SK-N-SH (cell line): ENCODE data around the gene ZNF718. TPM values are rescaled to one million over a fixed set of nuclear protein-coding genes. Genes with fewer than 3 reads are reported as not detected.

Experiments
- CTCF ChIA-PET: fragments of 300-600, 350-600 bp; formaldehyde crosslinking; extraction: SDS; loops from one replicate; lab custom pipeline; 2021; lab: Yijun Ruan, JAX
- POLR2A ChIA-PET: fragments of 350-600 bp; sonication (Branson Sonifier 250); formaldehyde crosslinking; extraction: SDS; loops from one replicate; lab custom pipeline; 2020; ENCODE audit warnings: antibody characterized with exemption, inconsistent platforms; lab: Yijun Ruan, JAX
- DNase-seq: peaks from one replicate; pipeline ENCODE4 v3.0.0; 2012
- H2AFZ ChIP-seq: fragments of 200-600 bp; sonication (generic); 2 replicates; pipeline ENCODE4 v1.8.1; 2016; ENCODE audit warnings: antibody characterized with exemption, mild to moderate bottlenecking, low read depth
- H3F3A ChIP-seq: fragments of 200-600 bp; sonication (generic); replicated peaks from 2 replicates; pipeline ENCODE3; 2016; ENCODE audit warnings: antibody characterized with exemption, mild to moderate bottlenecking; ENCODE audit not compliant: insufficient read depth
- H3K27ac ChIP-seq, 2 experiments: fragments of 200-500 bp in 1 of 2; fragments of 200-600 bp in 1 of 2; sonication (Bioruptor generic) in 1 of 2; sonication (generic), shearing (Covaris generic) in 1 of 2; 2 replicates each; pipeline versions ENCODE4 v1.5.1 to v1.6.1; 2014 to 2016; ENCODE audit warnings: low read depth in 2 of 2, inconsistent platforms in 1 of 2, low read length in 1 of 2, mild to moderate bottlenecking in 1 of 2, mixed read lengths in 1 of 2
- H3K27me3 ChIP-seq: fragments of 200-600 bp; sonication (generic), shearing (Covaris generic); 2 replicates; pipeline ENCODE4 v1.6.1; 2016; ENCODE audit warnings: mixed run types; ENCODE audit not compliant: insufficient read depth
- H3K36me3 ChIP-seq, 2 experiments: fragments of 200-500 bp in 1 of 2; fragments of 200-600 bp in 1 of 2; sonication (Bioruptor generic) in 1 of 2; sonication (generic) in 1 of 2; replicated peaks in 1 of 2; 2 replicates each; pipeline versions ENCODE3 to v1.5.1; 2014 to 2016; ENCODE audit warnings: low read length in 1 of 2, mild to moderate bottlenecking in 1 of 2; ENCODE audit not compliant: insufficient read depth in 2 of 2, control insufficient read depth in 1 of 2
- H3K4me1 ChIP-seq, 2 experiments: fragments of 200-500 bp in 1 of 2; fragments of 200-600 bp in 1 of 2; sonication (Bioruptor generic) in 1 of 2; sonication (generic), shearing (Covaris generic) in 1 of 2; 2 replicates each; pipeline versions ENCODE4 v1.5.1 to v1.6.1; 2014 to 2016; ENCODE audit warnings: low read depth in 1 of 2, low read length in 1 of 2, mixed run types in 1 of 2; ENCODE audit not compliant: insufficient read depth in 2 of 2, control insufficient read depth in 1 of 2
- H3K4me2 ChIP-seq: fragments of 200-600 bp; sonication (generic), shearing (Covaris generic); 2 replicates; pipeline ENCODE4 v1.6.1; 2017; ENCODE audit warnings: mixed run types
- H3K4me3 ChIP-seq, 2 experiments: fragments of 200-500 bp in 1 of 2; fragments of 200-600 bp in 1 of 2; sonication (Bioruptor generic) in 1 of 2; sonication (generic), shearing (Covaris generic) in 1 of 2; 2 replicates each; pipeline versions ENCODE4 v1.5.1 to v1.8.1; 2014 to 2016; ENCODE audit warnings: low read depth in 2 of 2, inconsistent platforms in 1 of 2, low read length in 1 of 2, mild to moderate bottlenecking in 1 of 2, mixed read lengths in 1 of 2, moderate library complexity in 1 of 2
- H3K79me2 ChIP-seq: fragments of 200-600 bp; sonication (generic); 2 replicates; pipeline ENCODE4 v1.8.1; 2017; ENCODE audit warnings: mild to moderate bottlenecking; ENCODE audit not compliant: insufficient read depth
- H3K9ac ChIP-seq: fragments of 200-600 bp; sonication (generic); 2 replicates; pipeline ENCODE4 v1.6.1; 2017; ENCODE audit warnings: mixed run types
- H3K9me2 ChIP-seq: fragments of 200-600 bp; sonication (generic); 2 replicates; pipeline ENCODE4 v1.6.1; 2017; ENCODE audit warnings: mixed run types
- H3K9me3 ChIP-seq: fragments of 200-600 bp; sonication (generic); 2 replicates; pipeline ENCODE4 v1.6.1; 2017; ENCODE audit warnings: mixed run types, mild to moderate bottlenecking, moderate library complexity
- H4K20me1 ChIP-seq: fragments of 200-600 bp; sonication (generic); 2 replicates; pipeline ENCODE4 v1.6.1; 2017; ENCODE audit warnings: mild to moderate bottlenecking, mixed run types; ENCODE audit not compliant: insufficient read depth
- CHD2 ChIP-seq: fragments of 150-350 bp; IDR thresholded peaks from 2 replicates; pipeline ENCODE4 v1.6.1; 2018; ENCODE audit warnings: low read length; ENCODE audit not compliant: partially characterized antibody
- ELF1 ChIP-seq: IDR thresholded peaks from 2 replicates; pipeline ENCODE4 v1.4.0; 2012
- FOXJ3 ChIP-seq: sonication (generic); formaldehyde crosslinking; IDR thresholded peaks from 2 replicates; pipeline ENCODE4 v1.5.1; 2020; ENCODE audit warnings: mild to moderate bottlenecking, missing genetic modification reagents
- FOXM1 ChIP-seq: IDR thresholded peaks from 2 replicates; pipeline ENCODE4 v1.4.0; 2012; ENCODE audit warnings: low read depth, mild to moderate bottlenecking
- GABPA ChIP-seq: IDR thresholded peaks from 2 replicates; pipeline ENCODE4 v1.4.0; 2012; ENCODE audit warnings: low read depth, mild to moderate bottlenecking
- IRF3 ChIP-seq: fragments of 150-350 bp; IDR thresholded peaks from 2 replicates; pipeline ENCODE4 v1.6.1; 2016; ENCODE audit warnings: mild to moderate bottlenecking, low read depth, low read length
- JUND ChIP-seq: IDR thresholded peaks from 2 replicates; pipeline ENCODE4 v1.4.0; 2012
- MAX ChIP-seq: IDR thresholded peaks from 2 replicates; pipeline ENCODE4 v1.4.0; 2012; ENCODE audit warnings: low read depth
- MEF2A ChIP-seq: IDR thresholded peaks from 2 replicates; pipeline ENCODE4 v1.4.0; 2012; ENCODE audit warnings: low read depth, borderline replicate concordance
- NFIC ChIP-seq: IDR thresholded peaks from 2 replicates; pipeline ENCODE4 v1.4.0; 2012; ENCODE audit warnings: borderline replicate concordance
- NRF1 ChIP-seq: IDR thresholded peaks from 2 replicates; pipeline ENCODE4 v1.6.1; 2012; ENCODE audit warnings: low read depth, mild to moderate bottlenecking, low read length
- REST ChIP-seq: IDR thresholded peaks from 2 replicates; pipeline ENCODE4 v1.6.1; 2012; ENCODE audit warnings: mild to moderate bottlenecking, low read depth, low read length, moderate library complexity
- SMC3 ChIP-seq: IDR thresholded peaks from 2 replicates; pipeline ENCODE4 v1.6.1; 2012; ENCODE audit warnings: low read depth, low read length, improper control_type of control experiment
- TCF12 ChIP-seq: IDR thresholded peaks from 2 replicates; pipeline ENCODE4 v1.4.0; 2012
- TEAD4 ChIP-seq: IDR thresholded peaks from 2 replicates; pipeline ENCODE4 v1.4.0; 2012; ENCODE audit warnings: mild to moderate bottlenecking, borderline replicate concordance; ENCODE audit not compliant: insufficient read depth
- YY1 ChIP-seq: IDR thresholded peaks from 2 replicates; pipeline ENCODE4 v1.4.0; 2012; ENCODE audit warnings: low read depth, mild to moderate bottlenecking
- WGBS: methylation state at CpG from one replicate; pipeline ENCODE4 v1.1.6; 2017; ENCODE audit warnings: low lambda C conversion rate; 5-methylcytosine and 5-hydroxymethylcytosine counted together
- polyA plus RNA-seq, 3 experiments: library from polyadenylated mRNA; depleted of rRNA; stranded (reverse); fragments of >200 nt; gene quantifications; 2 replicates each; pipeline ENCODE4 v1.2.3, GENCODE V29; 2012
- TF ChIP-seq, protein P1 (sequence below): fragments of 200-600 bp; sonication (generic); IDR thresholded peaks from 2 replicates; pipeline ENCODE4 v1.6.1; 2017; ENCODE audit warnings: antibody characterized with exemption, mild to moderate bottlenecking, moderate library complexity

ZNF718 gene
- polyA plus RNA-seq, 1 of the 3 experiments (the other 2 are of a cell fraction), result 0.02 TPM

GRCh38 chr4:107444-108429 lies 16.6 kb upstream of the ZNF718 start (continued):
- TF ChIP-seq FOXJ3 (CRISPR knock-in tag), result no peak
- no peak for TF ChIP-seq TCF12
- TF ChIP-seq SMC3, result no peak
- no peak for TF ChIP-seq ELF1
- TF ChIP-seq CHD2, result no peak
- TF ChIP-seq JUND, result no peak

- POLR2A ChIA-PET, result no interaction called here
Measured at GRCh38 chr4:112771-113170, 11.5 kb upstream of the ZNF718 start.

More at GRCh38 chr4:112771-113170, 11.5 kb upstream of the ZNF718 start:
- Histone ChIP-seq H3K4me1 (no peaks in the 10 kb centered on the region), H3K27me3 (no peaks in the 10 kb centered on the region), H3K27ac (no peak overlapping the region), H3K36me3 (no peaks in the 10 kb centered on the region), H3K9me3 (peaks cover 6% of the 10 kb centered on the region; the same call in 1 of the 2 replicates), H3K79me2 (no peaks in the 10 kb centered on the region), H3F3A (no peaks in the 10 kb centered on the region), H2AFZ (no peak overlapping the region), H4K20me1 (no peaks in the 10 kb centered on the region), H3K9me2 (no peaks in the 10 kb centered on the region), H3K4me3 (no peak overlapping the region), H3K9ac (no peak overlapping the region), H3K4me2 (no peak overlapping the region)
- CTCF ChIA-PET, result no interaction called here
- no peak for TF ChIP-seq FOXM1
- TF ChIP-seq MAX, result no peak
- TF ChIP-seq NFIC, result no peak
- no peak for TF ChIP-seq REST
- TF ChIP-seq NRF1, result no peak
- no peak for TF ChIP-seq IRF3
- TF ChIP-seq CHD2, result no peak
- TF ChIP-seq MEF2A, result no peak
- TF ChIP-seq TEAD4, result no peak
- TF ChIP-seq YY1, result no peak
- TF ChIP-seq TCF12, result no peak
- no peak for TF ChIP-seq GABPA
- TF ChIP-seq, protein P1, sequence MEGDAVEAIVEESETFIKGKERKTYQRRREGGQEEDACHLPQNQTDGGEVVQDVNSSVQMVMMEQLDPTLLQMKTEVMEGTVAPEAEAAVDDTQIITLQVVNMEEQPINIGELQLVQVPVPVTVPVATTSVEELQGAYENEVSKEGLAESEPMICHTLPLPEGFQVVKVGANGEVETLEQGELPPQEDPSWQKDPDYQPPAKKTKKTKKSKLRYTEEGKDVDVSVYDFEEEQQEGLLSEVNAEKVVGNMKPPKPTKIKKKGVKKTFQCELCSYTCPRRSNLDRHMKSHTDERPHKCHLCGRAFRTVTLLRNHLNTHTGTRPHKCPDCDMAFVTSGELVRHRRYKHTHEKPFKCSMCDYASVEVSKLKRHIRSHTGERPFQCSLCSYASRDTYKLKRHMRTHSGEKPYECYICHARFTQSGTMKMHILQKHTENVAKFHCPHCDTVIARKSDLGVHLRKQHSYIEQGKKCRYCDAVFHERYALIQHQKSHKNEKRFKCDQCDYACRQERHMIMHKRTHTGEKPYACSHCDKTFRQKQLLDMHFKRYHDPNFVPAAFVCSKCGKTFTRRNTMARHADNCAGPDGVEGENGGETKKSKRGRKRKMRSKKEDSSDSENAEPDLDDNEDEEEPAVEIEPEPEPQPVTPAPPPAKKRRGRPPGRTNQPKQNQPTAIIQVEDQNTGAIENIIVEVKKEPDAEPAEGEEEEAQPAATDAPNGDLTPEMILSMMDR, result no peak
- 0% methylated on average over 1 of the region's 1 CpG for WGBS
- no peak for DNase-seq
